GM12874 (cell line): Measurements from ENCODE around the gene AGRN.

Experiments used
- CTCF ChIP-seq: IDR thresholded peaks from 2 replicates; pipeline ENCODE4 v1.5.1; 2011; ENCODE audit warnings: low read depth, mild to moderate bottlenecking, control low read depth, low read length, moderate library complexity; ENCODE audit not compliant: insufficient read depth

The AGRN gene

GRCh38 chr1:1055841-1056736 is 36.2 kb downstream of the AGRN start:
- no peak for TF ChIP-seq CTCF

GRCh38 chr1:1058088-1058905 is 38.4 kb downstream of the AGRN start:
- TF ChIP-seq CTCF, result no peak

GRCh38 chr1:1058921-1059493 is 39.1 kb downstream of the AGRN start:
- TF ChIP-seq CTCF, result peak; percentile 48

GRCh38 chr1:1059494-1060280 is 39.8 kb downstream of the AGRN start:
- TF ChIP-seq CTCF, result no peak

- no peak for TF ChIP-seq CTCF
These were observed 40.5 kb downstream of the AGRN start for GRCh38 chr1:1060281-1061000.

- TF ChIP-seq CTCF, result no peak
These were observed 41.9 kb downstream of the AGRN start for GRCh38 chr1:1061682-1062345.
